H1 (cell line): ENCODE measurements around the gene CEP57. TPM values are rescaled to one million over a fixed set of nuclear protein-coding genes. Genes with fewer than 3 reads are reported as not detected.

ENCODE experiments used
- CTCF ChIA-PET: fragments of 300-600 bp; sonication (Branson Sonifier 250); formaldehyde crosslinking; loops from one replicate; lab custom pipeline; 2021; ENCODE audit not compliant: partially characterized antibody; lab: Charles Lee
- POLR2A ChIA-PET: fragments of 300-600 bp; sonication (Branson Sonifier 250); formaldehyde crosslinking; loops from one replicate; lab custom pipeline; 2021; ENCODE audit warnings: inconsistent platforms; ENCODE audit not compliant: partially characterized antibody; lab: Charles Lee
- DNase-seq, 2 experiments: peaks; one replicate each; pipeline versions ENCODE4 v3.0.0 to v3.0.0-alpha.2; 2010 to 2022; ENCODE audit warnings: low spot score in 2 of 2, low read depth in 1 of 2, mixed read lengths in 1 of 2
- FAIRE-seq: peaks from 2 replicates; lab custom pipeline; 2011; peaks lifted over from hg19 to GRCh38; lab: Jason Lieb, UNC
- H2AFZ ChIP-seq: 2 replicates; pipeline ENCODE4 v1.8.1; 2012; ENCODE audit warnings: low read length, inconsistent platforms
- H2AK5ac ChIP-seq: 2 replicates; pipeline ENCODE4 v1.6.1; 2013; ENCODE audit warnings: low read depth, low read length
- H2BK120ac ChIP-seq: replicated peaks from 2 replicates; pipeline ENCODE3; 2013; ENCODE audit warnings: low read depth, low read length, inconsistent platforms
- H2BK12ac ChIP-seq: 2 replicates; pipeline ENCODE4 v1.6.1; 2013; ENCODE audit warnings: low read depth, low read length
- H2BK15ac ChIP-seq: 2 replicates; pipeline ENCODE4 v1.6.1; 2013; ENCODE audit warnings: low read length
- H2BK20ac ChIP-seq: 2 replicates; pipeline ENCODE4 v1.6.1; 2013; ENCODE audit warnings: low read length
- H2BK5ac ChIP-seq: 2 replicates; pipeline ENCODE4 v1.6.1; 2013; ENCODE audit warnings: low read depth, low read length
- H3K14ac ChIP-seq: 2 replicates; pipeline ENCODE4 v1.6.1; 2013; ENCODE audit warnings: inconsistent platforms; ENCODE audit not compliant: insufficient read length
- H3K18ac ChIP-seq: 2 replicates; pipeline ENCODE4 v1.6.1; 2013; ENCODE audit warnings: low read length; ENCODE audit errors: extremely low read depth
- H3K23ac ChIP-seq: 2 replicates; pipeline ENCODE4 v1.6.1; 2013; ENCODE audit warnings: inconsistent platforms; ENCODE audit not compliant: insufficient read length
- H3K23me2 ChIP-seq: 2 replicates; pipeline ENCODE4 v1.6.1; 2013; ENCODE audit warnings: low read depth, low read length
- H3K27ac ChIP-seq: 2 replicates; pipeline ENCODE4 v1.6.1; 2011; ENCODE audit warnings: low read depth, low read length, inconsistent platforms
- H3K27me3 ChIP-seq, 4 experiments: replicated peaks in 1 of 4; 1 replicate in 1 of 4; 2 replicates in 3 of 4; pipeline versions ENCODE4 v1.6.1 to v1.8.1; 2011 to 2013; ENCODE audit warnings: low read length in 3 of 4, mild to moderate bottlenecking in 3 of 4, inconsistent platforms in 2 of 4, mixed read lengths in 2 of 4, moderate library complexity in 1 of 4; ENCODE audit not compliant: control insufficient read depth in 3 of 4, insufficient read depth in 3 of 4; ENCODE audit errors: extremely low read depth in 1 of 4
- H3K36me3 ChIP-seq, 4 experiments: 2 replicates each; pipeline versions ENCODE4 v1.6.1 to v1.8.1; 2011 to 2013; ENCODE audit warnings: mild to moderate bottlenecking in 4 of 4, low read length in 3 of 4, moderate library complexity in 2 of 4, control low read depth in 1 of 4, inconsistent platforms in 1 of 4; ENCODE audit not compliant: insufficient read depth in 4 of 4, control insufficient read depth in 2 of 4
- H3K4ac ChIP-seq: replicated peaks from 2 replicates; pipeline ENCODE3; 2013; ENCODE audit warnings: low read length, low read depth, mixed read lengths, inconsistent platforms; ENCODE audit not compliant: insufficient read length
- H3K4me1 ChIP-seq, 4 experiments: replicated peaks in 1 of 4; 1 replicate in 1 of 4; 2 replicates in 3 of 4; pipeline versions ENCODE4 v1.6.1 to v1.8.1; 2011 to 2013; ENCODE audit warnings: low read length in 3 of 4, inconsistent platforms in 2 of 4, mixed read lengths in 1 of 4; ENCODE audit not compliant: insufficient read depth in 4 of 4, control insufficient read depth in 3 of 4
- H3K4me2 ChIP-seq, 2 experiments: 2 replicates each; pipeline versions ENCODE4 v1.6.1 to v1.8.1; 2011 to 2013; ENCODE audit warnings: low read depth in 2 of 2, low read length in 2 of 2, control low read depth in 1 of 2, inconsistent platforms in 1 of 2, mild to moderate bottlenecking in 1 of 2; ENCODE audit not compliant: insufficient read depth in 1 of 2
- H3K4me3 ChIP-seq, 4 experiments: fragments of 200-600, 300-600 bp in 1 of 4; sonication (generic), shearing (Covaris generic), sonication (Bioruptor Twin) in 1 of 4; 2 replicates each; pipeline versions ENCODE4 v1.5.1 to v1.8.1; 2011 to 2016; ENCODE audit warnings: low read length in 4 of 4, low read depth in 3 of 4, control low read depth in 2 of 4, inconsistent platforms in 2 of 4, mild to moderate bottlenecking in 2 of 4, mixed read lengths in 1 of 4, moderate library complexity in 1 of 4; ENCODE audit not compliant: insufficient read depth in 2 of 4; ENCODE audit errors: extremely low read depth in 1 of 4
- H3K56ac ChIP-seq: replicated peaks from 2 replicates; pipeline ENCODE3; 2013; ENCODE audit warnings: low read depth, mild to moderate bottlenecking, mixed read lengths, low read length, inconsistent platforms; ENCODE audit not compliant: insufficient read length
- H3K79me1 ChIP-seq: 2 replicates; pipeline ENCODE4 v1.6.1; 2013; ENCODE audit warnings: low read depth, low read length, control low read depth
- H3K79me2 ChIP-seq, 2 experiments: 2 replicates each; pipeline versions ENCODE4 v1.6.1 to v1.8.1; 2012 to 2013; ENCODE audit warnings: low read length in 2 of 2, mild to moderate bottlenecking in 2 of 2, inconsistent platforms in 1 of 2; ENCODE audit not compliant: insufficient read depth in 2 of 2, control insufficient read depth in 1 of 2
- H3K9ac ChIP-seq, 4 experiments: replicated peaks in 1 of 4; 1 replicate in 1 of 4; 2 replicates in 3 of 4; pipeline versions ENCODE4 v1.6.1 to v1.8.1; 2011 to 2013; ENCODE audit warnings: low read depth in 3 of 4, low read length in 3 of 4, control low read depth in 2 of 4, mild to moderate bottlenecking in 2 of 4, moderate library complexity in 2 of 4, inconsistent platforms in 1 of 4; ENCODE audit errors: extremely low read depth in 1 of 4
- H3K9me3 ChIP-seq, 2 experiments: 2 replicates each; pipeline versions ENCODE4 v1.6.1 to v1.8.1; 2012 to 2013; ENCODE audit warnings: mild to moderate bottlenecking in 2 of 2, moderate library complexity in 2 of 2, control low read depth in 1 of 2, inconsistent platforms in 1 of 2, low read depth in 1 of 2, low read length in 1 of 2, mixed read lengths in 1 of 2; ENCODE audit not compliant: insufficient read depth in 2 of 2
- H4K20me1 ChIP-seq, 2 experiments: replicated peaks in 1 of 2; 2 replicates each; pipeline versions ENCODE3 to v1.8.1; 2011 to 2013; ENCODE audit warnings: inconsistent platforms in 2 of 2, low read length in 2 of 2, mild to moderate bottlenecking in 1 of 2; ENCODE audit not compliant: insufficient read depth in 2 of 2, control insufficient read depth in 1 of 2
- H4K5ac ChIP-seq: 2 replicates; pipeline ENCODE4 v1.6.1; 2013; ENCODE audit warnings: low read length, low read depth, mixed read lengths, inconsistent platforms; ENCODE audit not compliant: insufficient read length
- H4K8ac ChIP-seq: 2 replicates; pipeline ENCODE4 v1.8.0; 2013; ENCODE audit warnings: mild to moderate bottlenecking, moderate library complexity, low read length, inconsistent platforms; ENCODE audit not compliant: insufficient read depth; ENCODE audit errors: extremely low read depth
- H4K91ac ChIP-seq: replicated peaks from 2 replicates; pipeline ENCODE3; 2013; ENCODE audit warnings: low read length, mixed read lengths, inconsistent platforms; ENCODE audit not compliant: insufficient read length
- GABPA ChIP-seq: IDR thresholded peaks from 2 replicates; pipeline ENCODE4 v1.6.1; 2011; ENCODE audit warnings: mild to moderate bottlenecking, low read length, moderate library complexity, borderline replicate concordance; ENCODE audit not compliant: insufficient read depth
- JUN ChIP-seq: IDR thresholded peaks from 2 replicates; pipeline ENCODE4 v1.6.1; 2011; ENCODE audit warnings: low read depth, mild to moderate bottlenecking, improper control_type of control experiment, low read length
- WGBS, 2 experiments: shearing (Covaris generic) in 1 of 2; methylation state at CpG; one replicate each; pipeline versions ENCODE4 v1.1.6 to v1.1.7; 2013 to 2015; ENCODE audit warnings: low lambda C conversion rate in 2 of 2, mixed read lengths in 2 of 2, inconsistent platforms in 1 of 2, low coverage in 1 of 2, missing lambda C conversion rate in 1 of 2; ENCODE audit not compliant: insufficient replicate concordance in 2 of 2, insufficient coverage in 1 of 2, insufficient read length in 1 of 2; ENCODE audit errors: extremely low coverage in 1 of 2, missing lambda C conversion rate in 1 of 2; 5-methylcytosine and 5-hydroxymethylcytosine counted together
- polyA plus RNA-seq, 7 experiments: library from polyadenylated mRNA; depleted of rRNA in 3 of 7; stranded (reverse) in 5 of 7; unstranded in 2 of 7; fragments of >200 nt in 5 of 7; fragments of 200-250 nt in 2 of 7; gene quantifications; 1 replicate in 5 of 7; 2 replicates in 1 of 7; 4 replicates in 1 of 7; pipeline versions ENCODE4 v1.2.1 to v1.2.3, GENCODE V29; 2011 to 2013; ENCODE audit warnings: missing spikeins in 2 of 7, mixed read lengths in 2 of 7
- total RNA-seq: library from RNA; stranded (reverse); fragmentation: NEBNext Ultra II Directional; extraction: Animal tissue kit (Norgen Biotek cat#: 25700); gene quantifications from 2 replicates; pipeline ENCODE4 v1.2.1, GENCODE V29; 2021

The CEP57 gene
- total and polyA plus RNA-seq, 2 of the 8 experiments (the other 6 are each of a cell fraction or from before 2014, with no cell fraction given): 26.3 to 72.7 TPM

GRCh38 chr11:95766701-95767100 is 23.6 kb upstream of the CEP57 start:
- Histone ChIP-seq H3K27me3 (no peaks in the 10 kb centered on the region), H3K23ac (no peak overlapping the region), H4K5ac (no peak overlapping the region), H4K8ac (no peak overlapping the region), H3K18ac (no peak overlapping the region), H2BK120ac (no peak overlapping the region), H3K4me2 (no peak overlapping the region), H3K79me2 (no peaks in the 10 kb centered on the region), H2BK15ac (no peak overlapping the region), H3K4me1 (no peaks in the 10 kb centered on the region), H3K56ac (no peak overlapping the region), H3K27ac (no peak overlapping the region), H2BK5ac (no peak overlapping the region), H2AK5ac (no peak overlapping the region), H2AFZ (no peak overlapping the region), H3K9ac (no peak overlapping the region), H2BK20ac (no peak overlapping the region), H3K14ac (no peak overlapping the region), H3K79me1 (no peaks in the 10 kb centered on the region), H3K23me2 (no peaks in the 10 kb centered on the region), H3K36me3 (peaks cover 0 to 14% (median 0%) of the 10 kb centered on the region in 4 experiments; a peak in 2 of 8 replicates), H4K20me1 (no peaks in the 10 kb centered on the region), H4K91ac (no peak overlapping the region), H3K9me3 (no peaks in the 10 kb centered on the region), H2BK12ac (no peak overlapping the region), H3K4ac (no peak overlapping the region), H3K4me3 (no peak overlapping the region)
- CTCF ChIA-PET: interaction anchor here (1.3 to 10.4 kb wide), 3 partner anchors 28 to 700 kb away, joined by 3 to 266 read pairs (median 5); partner anchors contain the start of gene SRSF8
- no peak for FAIRE-seq
- POLR2A ChIA-PET: interaction anchor here (1.2 kb wide), 1 partner anchor 612 kb away, joined by 3 read pairs; no protein-coding TSS in a partner anchor
- 88% methylated on average over 3 of the region's 3 CpGs; no CpG with 5 or more reads in 1 of the 2 experiments for WGBS, 2 experiments
- no peak for DNase-seq
- TF ChIP-seq JUN (no peak), GABPA (no peak)
